ENCODE measurements around the gene EPB41L5. TPM values are rescaled to one million over a fixed set of nuclear protein-coding genes. Genes with fewer than 3 reads are reported as not detected.

Gene EPB41L5
- total and polyA plus RNA-seq, 12 donors, result 3.8 to 18.8 (median 13.1) TPM

- H3K36me3 ChIP-seq, result peaks cover 0 to 5% (median 0%) of the 10 kb centered on the region in 9 donors
Measured at GRCh38 chr2:120052597-120052996, 39.7 kb downstream of the EPB41L5 start.

GRCh38 chr2:120053891-120054290 lies 41.0 kb downstream of the EPB41L5 start:
- 47 to 61% methylated on average over 3 of the region's 3 CpGs for WGBS, 2 donors
- no peak for ATAC-seq
- no peak overlapping the region for H3K4me3 ChIP-seq
- no peak for TF ChIP-seq CTCF (IDR thresholded peaks at IDR 0.05)
- H3K9me3 ChIP-seq, result peaks cover 0 to 48% (median 5%) of the 10 kb centered on the region in 11 donors
- no peaks in the 10 kb centered on the region for H3K27me3 ChIP-seq
- no peak overlapping the region for H3K27ac ChIP-seq
- H3K4me1 ChIP-seq, result no peaks in the 10 kb centered on the region
- DNase-seq, result no peak
- peaks cover 0 to 5% (median 0%) of the 10 kb centered on the region in 9 donors for H3K36me3 ChIP-seq
- intact Hi-C loops (cut with DNase I), result no loop called here

More at GRCh38 chr2:120052597-120052996, 39.7 kb downstream of the EPB41L5 start:
- Histone ChIP-seq H3K9me3 (peaks cover 0 to 56% (median 5%) of the 10 kb centered on the region in 11 donors), H3K4me1 (no peaks in the 10 kb centered on the region), H3K27me3 (no peaks in the 10 kb centered on the region), H3K27ac (no peak overlapping the region), H3K4me3 (no peak overlapping the region)
- TF ChIP-seq CTCF (IDR thresholded peaks at IDR 0.05), result no peak
- 61 to 70% methylated on average over 2 of the region's 2 CpGs for WGBS, 2 donors
- intact Hi-C loops (cut with DNase I), result no loop called here
- ATAC-seq, result no peak
- no peak for DNase-seq

- H3K9me3 ChIP-seq, result peaks cover 0 to 18% (median 5%) of the 10 kb centered on the region in 11 donors
- 95 to 96% methylated on average over 8 of the region's 8 CpGs for WGBS, 2 donors
Measured at GRCh38 chr2:120059483-120059882, 46.6 kb downstream of the EPB41L5 start.

GRCh38 chr2:120060088-120060623 lies 47.3 kb downstream of the EPB41L5 start:
- Histone ChIP-seq H3K36me3 (no peaks in the 10 kb centered on the region), H3K4me3 (no peak overlapping the region), H3K27ac (no peak overlapping the region), H3K27me3 (no peaks in the 10 kb centered on the region), H3K9me3 (peaks cover 0 to 11% (median 1%) of the 10 kb centered on the region in 11 donors), H3K4me1 (no peaks in the 10 kb centered on the region)
- intact Hi-C loops (cut with DNase I), result no loop called here
- DNase-seq (no peak), ATAC-seq (no peak)
- no peak for TF ChIP-seq CTCF (IDR thresholded peaks at IDR 0.05)
- 94 to 97% methylated on average over 2 of the region's 2 CpGs for WGBS, 2 donors

More at GRCh38 chr2:120059483-120059882, 46.6 kb downstream of the EPB41L5 start:
- H3K4me3 ChIP-seq, result no peak overlapping the region
- intact Hi-C loops (cut with DNase I), result no loop called here
- H3K27ac ChIP-seq, result no peak overlapping the region
- H3K4me1 ChIP-seq, result no peaks in the 10 kb centered on the region
- H3K36me3 ChIP-seq, result no peaks in the 10 kb centered on the region
- H3K27me3 ChIP-seq, result no peaks in the 10 kb centered on the region
- DNase-seq (no peak), ATAC-seq (no peak)
- TF ChIP-seq CTCF (IDR thresholded peaks at IDR 0.05), result no peak

All from heart right ventricle (tissue), 16 donors.